Stimulated activated CD4-positive, alpha-beta T cell treated with anti-CD3 and anti-CD28 coated beads, TNF-alpha, amount 100 ng/mL, for 24 hours (primary cell): Measurements from ENCODE around the gene RUFY4.
"Not testable (repeated sequence)": the region's sequence is repeated elsewhere in the genome, so short reads cannot be mapped to it uniquely, and the experiment has no call there.

ENCODE experiments used
- DNase-seq, 3 experiments: peaks; one replicate each; pipeline ENCODE4 v3.0.0-alpha.2; 2020; ENCODE audit warnings: low read depth in 3 of 3

The RUFY4 gene

GRCh38 chr2:218086478-218086877 is 17.4 kb downstream of the RUFY4 start:
- DNase-seq = no peak

GRCh38 chr2:218089259-218089658 is 20.2 kb downstream of the RUFY4 start:
- DNase-seq = no peak

- no peak for DNase-seq
Observed at GRCh38 chr2:218091746-218092145, 22.7 kb downstream of the RUFY4 start.

GRCh38 chr2:218093879-218094278 is 24.8 kb downstream of the RUFY4 start:
- DNase-seq = no peak

GRCh38 chr2:218095853-218096252 is 26.8 kb downstream of the RUFY4 start:
- DNase-seq = no peak

GRCh38 chr2:218097975-218098374 is 28.9 kb downstream of the RUFY4 start:
- DNase-seq = no peak

GRCh38 chr2:218108834-218109233 is 39.8 kb downstream of the RUFY4 start:
- DNase-seq = not testable (repeated sequence)

- not testable (repeated sequence) for DNase-seq
Observed at GRCh38 chr2:218121789-218122188, 52.7 kb downstream of the RUFY4 start.

GRCh38 chr2:218122286-218122685 is 53.2 kb downstream of the RUFY4 start:
- not testable (repeated sequence) for DNase-seq

- no peak for DNase-seq
Observed at GRCh38 chr2:218123986-218124385, 54.9 kb downstream of the RUFY4 start.

GRCh38 chr2:218125095-218125494 is 56.0 kb downstream of the RUFY4 start:
- DNase-seq = no peak

GRCh38 chr2:218125626-218126080 is 56.6 kb downstream of the RUFY4 start, which contains the start of gene CXCR2:
TSS of gene CXCR2 (plus strand) at chr2:218126028. CDS start at chr2:218134802, 8,774 bp downstream.
- no peak for DNase-seq

- no peak for DNase-seq
Observed at GRCh38 chr2:218127929-218128455, 58.9 kb downstream of the RUFY4 start.

- no peak for DNase-seq
Observed at GRCh38 chr2:218128781-218129457, 59.9 kb downstream of the RUFY4 start.

GRCh38 chr2:218129458-218130135 is 60.5 kb downstream of the RUFY4 start:
- no peak for DNase-seq

GRCh38 chr2:218130377-218130776 is 61.3 kb downstream of the RUFY4 start:
- DNase-seq = no peak

- DNase-seq = no peak
Observed at GRCh38 chr2:218130822-218131221, 61.8 kb downstream of the RUFY4 start.

- no peak for DNase-seq
Observed at GRCh38 chr2:218137514-218137913, 68.5 kb downstream of the RUFY4 start.

GRCh38 chr2:218138047-218138446 is 69.0 kb downstream of the RUFY4 start:
- no peak for DNase-seq
